Osteoblast (primary cell): ENCODE measurements around the gene MICALL2. TPM values are rescaled to one million over a fixed set of nuclear protein-coding genes. Genes with fewer than 3 reads are reported as not detected.

Experiments
- DNase-seq: peaks from one replicate; pipeline ENCODE4 v3.0.0; 2011; ENCODE audit warnings: low spot score, mixed read lengths; ENCODE audit not compliant: insufficient read length; ENCODE audit errors: missing footprints
- H2AFZ ChIP-seq: 2 replicates; pipeline ENCODE4 v1.6.0; 2011; ENCODE audit warnings: mild to moderate bottlenecking, low read length
- H3K27ac ChIP-seq: 2 replicates; pipeline ENCODE4 v1.5.1; 2011; ENCODE audit warnings: mild to moderate bottlenecking, low read depth, low read length, moderate library complexity
- H3K27me3 ChIP-seq: 2 replicates; pipeline ENCODE4 v1.6.0; 2012; ENCODE audit warnings: mild to moderate bottlenecking, control low read depth, inconsistent platforms, low read length, moderate library complexity; ENCODE audit not compliant: insufficient read depth
- H3K36me3 ChIP-seq: 2 replicates; pipeline ENCODE4 v1.5.1; 2011; ENCODE audit warnings: mild to moderate bottlenecking, low read length, control low read depth, moderate library complexity; ENCODE audit not compliant: insufficient read depth
- H3K4me1 ChIP-seq: 2 replicates; pipeline ENCODE4 v1.5.1; 2011; ENCODE audit warnings: mild to moderate bottlenecking, low read length, control low read depth, moderate library complexity; ENCODE audit not compliant: insufficient read depth
- H3K4me2 ChIP-seq: 2 replicates; pipeline ENCODE4 v1.6.0; 2011; ENCODE audit warnings: mild to moderate bottlenecking, low read length; ENCODE audit not compliant: insufficient read depth
- H3K4me3 ChIP-seq: fragments of 200-600 bp; sonication (generic); 3 replicates; pipeline ENCODE4 v1.5.1; 2012; ENCODE audit warnings: mild to moderate bottlenecking, low read length, inconsistent platforms; ENCODE audit not compliant: insufficient read depth
- H3K79me2 ChIP-seq: 2 replicates; pipeline ENCODE4 v1.6.0; 2012; ENCODE audit warnings: mild to moderate bottlenecking, low read length, control low read depth, inconsistent platforms; ENCODE audit not compliant: insufficient read depth
- H3K9me3 ChIP-seq: 2 replicates; pipeline ENCODE4 v1.5.1; 2011; ENCODE audit warnings: low read depth, low read length, control low read depth
- H4K20me1 ChIP-seq: 2 replicates; pipeline ENCODE4 v1.6.0; 2012; ENCODE audit warnings: mild to moderate bottlenecking, low read length, control low read depth; ENCODE audit not compliant: insufficient read depth
- total RNA-seq: library from RNA; depleted of rRNA; stranded (reverse); fragments of >200 nt; gene quantifications from 2 replicates; pipeline ENCODE4 v1.2.3, GENCODE V29; 2012
- TF ChIP-seq, protein P1 (sequence below): IDR thresholded peaks from 2 replicates; pipeline ENCODE4 v1.5.1; 2011; ENCODE audit warnings: mild to moderate bottlenecking, low read depth, low read length, moderate library complexity; ENCODE audit errors: extremely low read depth

MICALL2 gene
- total RNA-seq, 1 donor: 30.4 TPM

DNA sequence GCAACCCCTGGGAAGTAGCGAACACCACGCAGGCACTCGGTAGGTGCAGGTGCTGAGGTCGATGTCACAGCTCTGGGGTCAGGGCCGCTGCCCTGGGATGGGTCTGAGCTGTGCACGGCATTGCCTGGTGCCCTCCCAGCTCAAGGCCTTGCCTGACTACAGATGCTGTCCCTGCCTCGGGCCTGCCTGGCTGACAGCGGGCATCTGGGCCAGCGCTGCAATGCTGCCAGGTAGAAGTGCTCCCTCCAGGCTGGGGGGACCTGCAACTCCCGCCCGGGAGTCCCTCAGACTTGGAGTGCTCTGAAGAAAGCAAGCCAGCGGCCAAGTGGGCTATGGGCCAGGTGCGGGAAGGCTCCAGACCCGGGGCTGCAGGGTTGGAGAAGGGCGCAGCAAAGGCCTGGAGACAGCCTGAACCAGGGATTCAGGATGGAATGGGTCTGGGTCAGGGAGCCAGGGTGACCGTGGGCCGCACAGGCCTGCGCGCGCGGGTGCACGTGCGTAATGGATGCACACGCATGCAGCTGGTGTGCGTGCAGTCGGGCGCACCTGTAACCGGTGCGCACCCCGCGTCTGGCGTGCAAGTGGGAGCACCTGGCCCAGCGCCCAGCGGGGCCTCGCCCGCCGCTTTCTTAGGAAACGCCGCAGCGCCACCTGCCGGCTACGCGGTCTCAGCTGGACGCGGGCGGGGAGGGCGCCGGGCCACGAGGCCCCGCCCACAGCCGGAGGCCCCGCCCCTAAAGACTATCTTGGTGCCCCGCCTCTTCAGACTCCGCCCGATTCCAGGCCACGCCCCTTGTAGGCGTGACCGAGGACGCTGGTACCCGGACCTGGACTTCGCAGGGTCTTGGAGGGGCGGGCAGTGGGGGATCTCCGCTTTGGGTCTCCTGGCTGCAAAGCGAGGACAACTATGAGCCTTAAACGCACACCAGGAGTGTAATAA is 46.7 kb downstream of the MICALL2 start:
- Histone ChIP-seq H3K27ac (no peak overlapping the region), H2AFZ (peak overlapping the region; percentile 35), H3K4me3 (no peak overlapping the region), H3K9me3 (no peaks in the 10 kb centered on the region), H3K27me3 (peaks cover 16% of the 10 kb centered on the region), H3K4me1 (peaks cover 8% of the 10 kb centered on the region), H3K79me2 (no peaks in the 10 kb centered on the region), H4K20me1 (no peaks in the 10 kb centered on the region), H3K4me2 (peak overlapping the region; percentile 43), H3K36me3 (no peaks in the 10 kb centered on the region)
- TF ChIP-seq, protein P1, sequence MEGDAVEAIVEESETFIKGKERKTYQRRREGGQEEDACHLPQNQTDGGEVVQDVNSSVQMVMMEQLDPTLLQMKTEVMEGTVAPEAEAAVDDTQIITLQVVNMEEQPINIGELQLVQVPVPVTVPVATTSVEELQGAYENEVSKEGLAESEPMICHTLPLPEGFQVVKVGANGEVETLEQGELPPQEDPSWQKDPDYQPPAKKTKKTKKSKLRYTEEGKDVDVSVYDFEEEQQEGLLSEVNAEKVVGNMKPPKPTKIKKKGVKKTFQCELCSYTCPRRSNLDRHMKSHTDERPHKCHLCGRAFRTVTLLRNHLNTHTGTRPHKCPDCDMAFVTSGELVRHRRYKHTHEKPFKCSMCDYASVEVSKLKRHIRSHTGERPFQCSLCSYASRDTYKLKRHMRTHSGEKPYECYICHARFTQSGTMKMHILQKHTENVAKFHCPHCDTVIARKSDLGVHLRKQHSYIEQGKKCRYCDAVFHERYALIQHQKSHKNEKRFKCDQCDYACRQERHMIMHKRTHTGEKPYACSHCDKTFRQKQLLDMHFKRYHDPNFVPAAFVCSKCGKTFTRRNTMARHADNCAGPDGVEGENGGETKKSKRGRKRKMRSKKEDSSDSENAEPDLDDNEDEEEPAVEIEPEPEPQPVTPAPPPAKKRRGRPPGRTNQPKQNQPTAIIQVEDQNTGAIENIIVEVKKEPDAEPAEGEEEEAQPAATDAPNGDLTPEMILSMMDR: peak; percentile 64
- DNase-seq: peak; percentile 99

DNA sequence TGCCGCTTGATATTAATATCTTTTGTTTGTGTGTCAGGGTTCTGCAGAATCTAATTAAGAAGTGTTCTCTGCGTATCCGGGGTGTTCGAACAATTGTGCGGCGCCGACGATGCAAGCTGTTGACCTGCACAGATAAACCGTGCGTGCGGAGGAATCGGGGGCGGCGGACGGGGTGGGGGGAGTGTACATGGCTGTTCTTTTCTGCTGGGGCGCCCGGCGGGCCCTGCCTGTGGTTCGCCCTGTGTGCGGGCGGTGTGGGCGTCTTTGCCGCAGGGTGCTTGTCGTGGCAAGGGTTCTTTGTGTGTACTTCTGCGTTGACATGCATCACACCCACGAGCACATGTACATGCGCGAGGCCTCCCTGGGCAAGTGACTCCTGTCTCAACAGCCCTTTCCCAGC is 47.9 kb downstream of the MICALL2 start:
- H3K4me3 ChIP-seq: no peak overlapping the region
- no peaks in the 10 kb centered on the region for H3K79me2 ChIP-seq
- H2AFZ ChIP-seq: no peak overlapping the region
- no peak overlapping the region for H3K27ac ChIP-seq
- H4K20me1 ChIP-seq: no peaks in the 10 kb centered on the region
- TF ChIP-seq, protein P1: no peak
- no peak for DNase-seq
- peaks cover 3% of the 10 kb centered on the region for H3K4me1 ChIP-seq
- peaks cover 17% of the 10 kb centered on the region for H3K27me3 ChIP-seq
- H3K4me2 ChIP-seq: no peak overlapping the region
- H3K9me3 ChIP-seq: no peaks in the 10 kb centered on the region
- no peaks in the 10 kb centered on the region for H3K36me3 ChIP-seq

DNA sequence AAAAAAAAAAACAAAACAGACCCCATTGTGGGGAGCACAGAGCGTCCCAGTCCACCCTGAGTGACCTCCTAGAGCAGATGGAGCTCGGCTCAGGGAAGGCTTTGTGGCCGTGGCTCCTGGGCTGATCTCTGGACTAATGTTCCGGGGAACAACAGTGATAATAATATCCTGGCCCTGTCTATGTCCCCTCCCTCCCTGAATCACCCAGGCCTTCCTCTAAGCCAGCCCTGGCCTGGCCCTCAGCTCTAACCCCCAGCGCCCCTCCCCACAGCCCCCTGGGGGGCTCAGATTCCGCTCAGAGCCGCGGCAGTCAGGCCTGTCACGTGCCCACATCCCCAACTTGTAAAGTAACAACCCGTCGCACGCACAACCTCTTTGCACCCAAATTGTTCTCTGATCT is 48.3 kb downstream of the MICALL2 start:
- H3K79me2 ChIP-seq: no peaks in the 10 kb centered on the region
- no peak overlapping the region for H3K27ac ChIP-seq
- no peaks in the 10 kb centered on the region for H3K9me3 ChIP-seq
- no peaks in the 10 kb centered on the region for H4K20me1 ChIP-seq
- H2AFZ ChIP-seq: no peak overlapping the region
- TF ChIP-seq, protein P1: no peak
- peaks cover 20% of the 10 kb centered on the region for H3K27me3 ChIP-seq
- DNase-seq: no peak
- H3K4me1 ChIP-seq: peaks cover 3% of the 10 kb centered on the region
- H3K4me2 ChIP-seq: no peak overlapping the region
- H3K4me3 ChIP-seq: no peak overlapping the region
- no peaks in the 10 kb centered on the region for H3K36me3 ChIP-seq

DNA sequence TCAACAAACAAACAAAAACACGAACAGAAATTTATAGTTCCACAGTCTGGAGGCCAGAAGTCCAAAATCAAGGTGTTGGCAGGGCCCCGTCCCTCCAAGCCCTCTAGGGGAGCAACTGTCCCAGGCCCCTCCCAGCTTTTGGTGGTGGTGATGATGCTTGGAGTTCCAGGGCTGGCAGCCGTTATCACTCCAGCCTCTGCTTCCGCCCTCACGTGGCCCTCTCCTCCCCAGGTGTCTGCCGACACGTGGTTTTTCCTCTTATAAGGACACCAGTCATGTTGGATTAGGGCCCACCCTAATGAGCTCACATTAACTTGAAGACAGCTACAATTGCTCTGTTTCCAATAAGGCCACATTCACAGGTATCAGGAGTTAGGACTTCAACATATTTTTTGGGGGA is 49.7 kb downstream of the MICALL2 start:
- TF ChIP-seq, protein P1: no peak
- H3K4me1 ChIP-seq: peaks cover 3% of the 10 kb centered on the region
- H3K4me3 ChIP-seq: no peak overlapping the region
- peaks cover 25% of the 10 kb centered on the region for H3K27me3 ChIP-seq
- no peaks in the 10 kb centered on the region for H3K9me3 ChIP-seq
- H2AFZ ChIP-seq: no peak overlapping the region
- DNase-seq: no peak
- H4K20me1 ChIP-seq: no peaks in the 10 kb centered on the region
- H3K79me2 ChIP-seq: no peaks in the 10 kb centered on the region
- H3K4me2 ChIP-seq: no peak overlapping the region
- H3K27ac ChIP-seq: no peak overlapping the region
- no peaks in the 10 kb centered on the region for H3K36me3 ChIP-seq
